Measurements from ENCODE around the gene NEAT1.

DNA sequence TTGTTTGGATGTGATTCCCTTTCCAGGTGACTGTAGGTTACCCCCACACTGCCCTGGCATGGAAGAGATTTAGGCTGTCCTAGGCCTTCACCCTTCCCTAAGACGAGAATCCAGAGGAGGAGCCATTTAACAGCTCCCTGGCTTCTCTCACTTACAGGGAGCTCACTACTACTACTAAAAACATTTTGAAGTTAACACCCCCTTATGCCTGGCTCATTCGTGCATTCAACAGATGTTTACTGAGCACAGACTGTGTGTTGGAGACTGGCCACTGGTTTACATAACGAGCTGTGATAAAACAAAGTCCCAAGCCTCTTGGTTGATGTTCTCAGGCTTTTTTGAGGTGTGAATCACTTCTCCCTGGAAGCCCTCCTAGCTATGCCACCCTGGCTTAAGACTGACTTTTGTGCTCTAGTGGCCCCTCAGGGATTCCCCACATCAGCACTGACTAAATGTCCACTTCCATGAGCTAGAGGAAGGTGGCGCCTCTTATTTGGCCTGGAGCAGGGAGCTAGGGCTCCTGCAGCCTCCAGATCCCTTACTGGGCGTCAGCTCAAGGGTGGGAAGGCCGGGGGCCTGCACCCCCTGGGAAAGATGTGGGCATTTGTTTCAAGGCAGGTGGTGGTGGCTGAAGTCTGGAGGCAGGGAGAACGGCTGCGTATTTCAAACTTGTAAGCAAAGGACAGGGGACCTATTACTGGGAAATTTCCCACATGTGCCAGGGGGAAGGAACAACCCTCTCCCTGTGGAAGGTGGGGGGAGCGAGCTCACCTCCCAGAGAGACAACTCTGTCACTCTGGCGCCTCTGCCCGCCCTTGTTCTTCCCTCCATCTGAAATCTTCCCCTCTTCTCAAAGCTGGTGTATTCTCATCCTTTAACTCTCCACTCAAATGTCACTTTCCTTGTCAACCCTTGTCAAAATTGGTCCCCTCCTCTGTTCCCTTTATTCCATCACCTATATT is 56.9 kb downstream of the NEAT1 start:
- TF ChIP-seq GATA2 (IDR thresholded peaks at IDR 0.05; ENCODE audit: low read depth, low read length): no peak
- TF ChIP-seq GATA3 (IDR thresholded peaks at IDR 0.05; ENCODE audit: low read depth, low read length): no peak
